Progenitor cell of endocrine pancreas (in vitro differentiated cells): Measurements from ENCODE around the gene CRYZ. TPM values are rescaled to one million over a fixed set of nuclear protein-coding genes. Genes with fewer than 3 reads are reported as not detected.
"Not testable (repeated sequence)": the region's sequence is repeated elsewhere in the genome, so short reads cannot be mapped to it uniquely, and the experiment has no call there.

Source experiments
- DNase-seq: peaks from one replicate; pipeline ENCODE4 v3.0.0; 2021; ENCODE audit warnings: low spot score; ENCODE audit not compliant: unreplicated experiment
- H3K27ac Mint-ChIP-seq: 2 replicates; pipeline ENCODE4 v1.8.0; 2021; ENCODE audit warnings: mild to moderate bottlenecking, moderate library complexity, mixed read lengths
- H3K27me3 Mint-ChIP-seq: 2 replicates; pipeline ENCODE4 v1.8.0; 2021; ENCODE audit warnings: mixed read lengths
- H3K36me3 Mint-ChIP-seq: 2 replicates; pipeline ENCODE4 v1.8.0; 2022; ENCODE audit warnings: mixed read lengths; ENCODE audit not compliant: insufficient read depth
- H3K4me1 Mint-ChIP-seq: 2 replicates; pipeline ENCODE4 v1.8.0; 2021; ENCODE audit warnings: low read depth, mixed read lengths
- H3K4me3 Mint-ChIP-seq: 2 replicates; pipeline ENCODE4 v1.8.0; 2021; ENCODE audit warnings: low read depth, mild to moderate bottlenecking, moderate library complexity, mixed read lengths
- H3K9me3 Mint-ChIP-seq: 2 replicates; pipeline ENCODE4 v1.8.0; 2021; ENCODE audit warnings: low read depth, mixed read lengths
- total RNA-seq: library from RNA; stranded (reverse); gene quantifications from 2 replicates; pipeline ENCODE4 v1.2.1, GENCODE V29; 2021
- TF ChIP-seq, protein P1 (sequence below): fragments of 200-600 bp; sonication (generic); IDR thresholded peaks from one replicate; pipeline ENCODE4 v1.5.0; 2021; ENCODE audit warnings: antibody characterized with exemption, mild to moderate bottlenecking; ENCODE audit not compliant: unreplicated experiment

Gene CRYZ
- total RNA-seq, 1 donor from 2014 or later, result 32.5 TPM

DNA sequence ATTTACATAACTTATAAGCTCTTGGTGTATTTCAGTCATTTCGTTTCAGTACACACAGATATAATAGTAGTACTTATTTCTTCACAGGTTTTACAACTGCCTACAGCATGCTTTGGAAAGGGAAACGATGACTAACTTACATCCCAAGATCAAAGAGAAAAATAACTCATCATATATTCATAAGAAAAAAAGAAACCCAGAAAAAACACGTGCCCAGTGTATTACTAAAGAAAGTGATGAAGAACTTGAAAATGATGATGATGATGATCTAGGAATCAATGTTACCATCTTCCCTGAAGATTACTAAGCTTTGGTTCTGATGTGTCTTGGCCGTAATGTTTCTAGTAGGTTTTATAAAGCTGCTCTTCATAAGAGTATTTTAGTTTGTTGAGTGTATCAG, 31.0 kb upstream of the CRYZ start:
- H3K9me3 Mint-ChIP-seq, result no peaks in the 10 kb centered on the region
- no peaks in the 10 kb centered on the region for H3K4me1 Mint-ChIP-seq
- H3K27ac Mint-ChIP-seq, result no peak overlapping the region
- H3K27me3 Mint-ChIP-seq, result no peaks in the 10 kb centered on the region
- no peaks in the 10 kb centered on the region for H3K36me3 Mint-ChIP-seq
- H3K4me3 Mint-ChIP-seq, result no peak overlapping the region
- no peak for DNase-seq
- TF ChIP-seq, protein P1, sequence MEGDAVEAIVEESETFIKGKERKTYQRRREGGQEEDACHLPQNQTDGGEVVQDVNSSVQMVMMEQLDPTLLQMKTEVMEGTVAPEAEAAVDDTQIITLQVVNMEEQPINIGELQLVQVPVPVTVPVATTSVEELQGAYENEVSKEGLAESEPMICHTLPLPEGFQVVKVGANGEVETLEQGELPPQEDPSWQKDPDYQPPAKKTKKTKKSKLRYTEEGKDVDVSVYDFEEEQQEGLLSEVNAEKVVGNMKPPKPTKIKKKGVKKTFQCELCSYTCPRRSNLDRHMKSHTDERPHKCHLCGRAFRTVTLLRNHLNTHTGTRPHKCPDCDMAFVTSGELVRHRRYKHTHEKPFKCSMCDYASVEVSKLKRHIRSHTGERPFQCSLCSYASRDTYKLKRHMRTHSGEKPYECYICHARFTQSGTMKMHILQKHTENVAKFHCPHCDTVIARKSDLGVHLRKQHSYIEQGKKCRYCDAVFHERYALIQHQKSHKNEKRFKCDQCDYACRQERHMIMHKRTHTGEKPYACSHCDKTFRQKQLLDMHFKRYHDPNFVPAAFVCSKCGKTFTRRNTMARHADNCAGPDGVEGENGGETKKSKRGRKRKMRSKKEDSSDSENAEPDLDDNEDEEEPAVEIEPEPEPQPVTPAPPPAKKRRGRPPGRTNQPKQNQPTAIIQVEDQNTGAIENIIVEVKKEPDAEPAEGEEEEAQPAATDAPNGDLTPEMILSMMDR, result no peak

DNA sequence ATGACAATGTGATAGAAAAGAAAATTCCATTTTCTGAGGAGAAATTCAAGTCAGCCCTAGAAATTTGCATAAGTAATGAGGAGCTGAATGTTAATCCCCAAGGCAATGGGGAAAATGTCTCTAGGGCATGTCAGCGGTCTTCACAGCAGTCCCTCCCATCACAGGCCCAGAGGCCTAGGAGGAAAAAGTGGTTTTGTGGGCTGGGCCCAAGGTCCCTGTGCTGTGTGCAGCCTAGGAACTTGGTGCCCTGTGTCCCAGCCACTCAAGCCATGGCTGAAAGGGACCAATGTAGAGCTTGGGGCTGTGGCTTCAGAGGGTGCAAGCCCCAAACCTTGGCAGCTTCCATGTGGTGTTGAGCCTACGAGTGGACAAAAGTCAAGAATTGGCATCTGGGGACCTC, 23.8 kb upstream of the CRYZ start:
- H3K4me1 Mint-ChIP-seq, H3K27me3 Mint-ChIP-seq, H3K4me3 Mint-ChIP-seq, H3K27ac Mint-ChIP-seq, DNase-seq: not testable (repeated sequence)
- H3K36me3 Mint-ChIP-seq, result peaks cover 37% of the 10 kb centered on the region
- peaks cover 26% of the 10 kb centered on the region for H3K9me3 Mint-ChIP-seq

DNA sequence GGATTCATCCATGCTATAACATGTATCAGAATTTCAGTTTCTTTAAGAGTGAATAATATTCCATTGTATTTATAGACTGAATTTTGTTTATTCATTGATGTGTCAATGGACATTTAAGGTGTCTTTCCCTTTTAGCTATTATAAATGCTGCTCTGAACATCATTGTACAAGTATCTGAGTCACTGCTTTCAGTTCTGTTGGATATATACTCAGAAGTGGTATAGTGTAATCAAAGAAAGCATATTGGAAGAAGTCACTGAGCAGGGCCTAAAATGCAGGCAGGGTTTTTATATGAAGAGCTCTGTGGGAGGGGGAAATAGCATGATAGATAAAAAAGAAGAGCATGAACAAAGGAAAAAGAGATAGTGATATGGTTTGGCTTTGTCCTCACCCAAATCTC, 22.6 kb upstream of the CRYZ start:
- H3K36me3 Mint-ChIP-seq, result peaks cover 39% of the 10 kb centered on the region
- no peak overlapping the region for H3K4me3 Mint-ChIP-seq
- peaks cover 26% of the 10 kb centered on the region for H3K9me3 Mint-ChIP-seq
- peaks cover 2% of the 10 kb centered on the region for H3K4me1 Mint-ChIP-seq
- no peaks in the 10 kb centered on the region for H3K27me3 Mint-ChIP-seq
- no peak for DNase-seq
- H3K27ac Mint-ChIP-seq, result no peak overlapping the region
- TF ChIP-seq, protein P1, result no peak

DNA sequence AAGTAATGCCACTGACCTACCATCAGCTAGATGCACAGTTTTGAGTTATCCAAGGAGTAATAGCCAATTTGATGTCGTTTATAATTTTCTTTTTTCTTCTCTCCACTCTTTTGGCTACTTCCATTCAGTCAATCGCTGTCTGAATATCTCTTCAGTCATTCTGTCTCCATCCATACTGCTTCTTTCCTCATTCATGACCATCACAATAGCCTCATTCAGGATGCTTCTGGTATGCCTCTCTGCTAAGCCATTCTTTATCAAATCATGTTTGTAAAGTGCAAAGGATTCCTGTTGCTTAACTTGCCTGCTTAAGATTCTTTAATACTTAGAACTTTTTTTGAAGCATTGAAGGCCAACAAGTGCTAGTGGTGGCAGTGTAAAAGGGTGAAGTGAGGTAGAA, 20.3 kb upstream of the CRYZ start:
- TF ChIP-seq, protein P1, result no peak
- Mint-ChIP-seq H3K9me3 (peaks cover 25% of the 10 kb centered on the region), H3K4me3 (no peak overlapping the region), H3K36me3 (peaks cover 42% of the 10 kb centered on the region), H3K27me3 (no peaks in the 10 kb centered on the region), H3K4me1 (peaks cover 2% of the 10 kb centered on the region), H3K27ac (no peak overlapping the region)
- DNase-seq, result no peak

DNA sequence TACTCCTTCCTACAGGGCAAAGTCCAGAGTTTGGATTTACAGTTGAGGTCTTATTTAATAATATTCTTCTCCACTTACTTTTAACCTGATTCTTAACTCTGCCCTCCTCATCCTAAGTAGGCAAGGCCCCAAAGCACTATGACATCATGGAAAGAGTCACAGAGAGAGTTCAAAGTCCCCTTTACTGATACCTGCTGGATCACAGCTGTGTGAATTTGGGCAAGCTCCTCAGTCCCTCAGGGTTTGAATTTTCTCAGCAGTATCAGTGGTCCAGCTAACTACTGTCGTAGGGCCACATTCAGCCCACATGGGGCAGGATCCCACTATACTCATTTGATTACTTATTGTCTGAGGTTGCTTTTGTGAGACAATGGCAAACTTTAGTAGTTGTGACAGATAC, 16.1 kb upstream of the CRYZ start:
- H3K27me3 Mint-ChIP-seq, result no peaks in the 10 kb centered on the region
- peaks cover 31% of the 10 kb centered on the region for H3K36me3 Mint-ChIP-seq
- H3K4me3 Mint-ChIP-seq, result no peak overlapping the region
- H3K9me3 Mint-ChIP-seq, result peaks cover 11% of the 10 kb centered on the region
- TF ChIP-seq, protein P1, result no peak
- peak overlapping the region; percentile 67 for H3K27ac Mint-ChIP-seq
- no peak for DNase-seq
- H3K4me1 Mint-ChIP-seq, result peaks cover 2% of the 10 kb centered on the region

DNA sequence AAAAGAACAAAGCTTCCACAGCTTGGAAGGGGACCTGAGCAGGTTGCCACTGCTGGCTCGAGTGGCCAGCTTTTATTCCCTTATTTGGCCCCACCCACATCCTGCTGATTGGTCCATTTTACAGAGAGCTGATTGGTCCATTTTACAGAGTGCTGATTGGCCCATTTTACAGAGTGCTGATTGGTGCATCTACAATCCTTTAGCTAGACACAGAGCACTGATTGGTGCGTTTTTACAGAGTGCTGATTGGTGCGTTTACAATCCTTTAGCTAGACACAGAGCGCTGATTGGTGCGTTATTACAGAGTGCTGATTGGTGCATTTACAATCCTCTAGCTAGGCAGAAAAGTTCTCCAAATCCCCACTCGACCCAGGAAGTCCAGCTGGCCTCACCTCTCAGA, 12.4 kb upstream of the CRYZ start:
- DNase-seq, H3K27me3 Mint-ChIP-seq, H3K4me1 Mint-ChIP-seq, H3K4me3 Mint-ChIP-seq, H3K27ac Mint-ChIP-seq: not testable (repeated sequence)
- H3K9me3 Mint-ChIP-seq, result peaks cover 19% of the 10 kb centered on the region
- H3K36me3 Mint-ChIP-seq, result peaks cover 40% of the 10 kb centered on the region

DNA sequence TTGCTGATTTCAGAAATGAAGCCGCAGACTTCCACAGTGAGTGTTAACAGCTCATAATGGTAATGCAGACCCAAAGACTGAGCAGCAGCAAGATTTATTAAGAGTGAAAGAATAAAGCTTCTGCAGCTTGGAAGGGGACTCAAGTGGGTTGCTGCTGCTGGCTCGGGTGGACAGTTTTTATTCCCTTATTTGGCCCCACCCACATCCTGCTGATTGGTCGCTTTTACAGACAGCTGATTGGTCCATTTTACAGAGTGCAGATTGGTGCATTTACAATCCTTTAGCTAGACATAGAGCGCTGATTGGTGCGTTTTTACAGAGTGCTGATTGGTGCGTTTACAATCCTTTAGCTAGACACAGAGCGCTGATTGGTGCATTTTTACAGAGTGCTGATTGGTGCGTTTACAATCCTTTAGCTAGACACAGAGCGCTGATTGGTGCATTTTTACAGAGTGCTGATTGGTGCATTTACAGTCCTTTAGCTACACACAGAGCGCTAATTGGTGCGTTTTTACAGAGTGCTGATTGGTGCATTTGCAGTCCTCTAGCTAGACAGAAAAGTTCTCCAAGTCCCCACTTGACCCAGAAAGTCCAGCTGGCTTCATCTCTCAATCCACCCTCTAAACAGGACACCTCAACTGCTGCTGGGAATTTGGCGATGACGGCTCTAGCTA, 7.6 kb upstream of the CRYZ start:
- not testable (repeated sequence) for H3K27me3 Mint-ChIP-seq, H3K4me1 Mint-ChIP-seq
- H3K36me3 Mint-ChIP-seq, result peaks cover 43% of the 10 kb centered on the region

More for the DNA sequence above, 7.6 kb upstream of the CRYZ start:
- H3K27ac Mint-ChIP-seq, H3K4me3 Mint-ChIP-seq, DNase-seq: not testable (repeated sequence)
- peaks cover 22% of the 10 kb centered on the region for H3K9me3 Mint-ChIP-seq
